PC-9 (cell line): ENCODE data around the gene CTSH. TPM values are rescaled to one million over a fixed set of nuclear protein-coding genes. Genes with fewer than 3 reads are reported as not detected.

Source experiments
- BruUV-seq: library from RNA; stranded (reverse); fragments of 400-500 nt; replicated peaks from 2 replicates; lab custom pipeline; 2021; lab: Mats Ljungman, UMichigan
- CTCF ChIA-PET: fragments of 300-600 bp; sonication (Branson Sonifier 250); formaldehyde crosslinking; loops from one replicate; lab custom pipeline; 2022; ENCODE audit warnings: antibody characterized with exemption; lab: Charles Lee
- POLR2A ChIA-PET: fragments of 300-600 bp; sonication (Branson Sonifier 250); formaldehyde crosslinking; loops from one replicate; lab custom pipeline; 2022; ENCODE audit warnings: antibody characterized with exemption; ENCODE audit not compliant: unreplicated experiment; lab: Charles Lee
- DNase-seq, 2 experiments: peaks; one replicate each; pipeline versions ENCODE4 v3.0.0 to v3.0.0-alpha.2; 2015 to 2022; ENCODE audit warnings: mixed read lengths in 1 of 2
- H2AFZ ChIP-seq: fragments of 200-600 bp; sonication (generic); 2 replicates; pipeline ENCODE4 v1.8.1; 2017; ENCODE audit warnings: antibody characterized with exemption
- H3F3A ChIP-seq: fragments of 200-600 bp; sonication (generic); 2 replicates; pipeline ENCODE4 v1.8.1; 2017; ENCODE audit warnings: antibody characterized with exemption, mild to moderate bottlenecking, low read depth; ENCODE audit not compliant: insufficient read depth
- H3K27ac ChIP-seq: fragments of 200-600 bp; sonication (generic); 2 replicates; pipeline ENCODE4 v1.6.1; 2016; ENCODE audit warnings: mixed run types
- H3K27me3 ChIP-seq: fragments of 200-600 bp; sonication (generic); 2 replicates; pipeline ENCODE4 v1.6.1; 2016; ENCODE audit warnings: low read depth, mixed run types; ENCODE audit not compliant: insufficient read depth
- H3K36me3 ChIP-seq: fragments of 200-600 bp; sonication (generic); 2 replicates; pipeline ENCODE4 v1.6.1; 2016; ENCODE audit warnings: low read depth, mixed run types
- H3K4me1 ChIP-seq: fragments of 200-600 bp; sonication (generic); replicated peaks from 2 replicates; pipeline ENCODE4 v1.6.1; 2016; ENCODE audit warnings: mixed run types; ENCODE audit not compliant: insufficient read depth
- H3K4me2 ChIP-seq: fragments of 200-600 bp; sonication (generic); 2 replicates; pipeline ENCODE4 v1.6.1; 2017; ENCODE audit warnings: mixed run types
- H3K4me3 ChIP-seq: fragments of 200-600 bp; sonication (generic); 2 replicates; pipeline ENCODE4 v1.6.1; 2016; ENCODE audit warnings: mixed run types
- H3K79me2 ChIP-seq: fragments of 200-600 bp; sonication (generic); 2 replicates; pipeline ENCODE4 v1.6.1; 2017; ENCODE audit warnings: low read depth, mixed run types
- H3K9me2 ChIP-seq: fragments of 200-600 bp; sonication (generic); 2 replicates; pipeline ENCODE4 v1.8.1; 2017; ENCODE audit warnings: mild to moderate bottlenecking; ENCODE audit not compliant: insufficient read depth
- H3K9me3 ChIP-seq: fragments of 200-600 bp; sonication (generic); 2 replicates; pipeline ENCODE4 v1.8.1; 2016; ENCODE audit warnings: low read depth; ENCODE audit not compliant: insufficient read depth
- H4K20me1 ChIP-seq: fragments of 200-600 bp; sonication (generic); 2 replicates; pipeline ENCODE4 v1.8.1; 2017; ENCODE audit not compliant: insufficient read depth
- CTCF ChIP-seq: fragments of 200-600 bp; sonication (generic); conservative IDR thresholded peaks from 2 replicates; pipeline ENCODE4 v1.6.1; 2017; ENCODE audit warnings: mixed run types, antibody characterized with exemption, mild to moderate bottlenecking, moderate library complexity
- EZH2 ChIP-seq: fragments of 200-600 bp; sonication (generic); IDR thresholded peaks from 2 replicates; pipeline ENCODE4 v1.8.0; 2017; ENCODE audit warnings: antibody characterized with exemption, low read depth
- intact Hi-C: fragments of 100-400 bp; cut with micrococcal nuclease; formaldehyde crosslinking; loops from one replicate; pipeline ENCODE4 v1.10.0; 2022; ENCODE audit not compliant: unreplicated experiment
- total RNA-seq: library from RNA; stranded (reverse); gene quantifications from 2 replicates; pipeline ENCODE4 v1.2.3, GENCODE V29; 2021

The CTSH gene
- total RNA-seq, 1 experiment from 2014 or later = 101 TPM

GRCh38 chr15:78977591-78978347, 32.9 kb upstream of the CTSH start:
- Histone ChIP-seq H3K79me2 (no peaks in the 10 kb centered on the region), H3K36me3 (no peaks in the 10 kb centered on the region), H3F3A (no peaks in the 10 kb centered on the region), H3K9me3 (no peaks in the 10 kb centered on the region), H4K20me1 (no peaks in the 10 kb centered on the region), H3K4me2 (no peak overlapping the region), H3K4me3 (no peak overlapping the region), H3K27me3 (no peaks in the 10 kb centered on the region), H3K9me2 (no peaks in the 10 kb centered on the region), H3K4me1 (peaks cover 5% of the 10 kb centered on the region), H2AFZ (no peak overlapping the region), H3K27ac (no peak overlapping the region)
- intact Hi-C loops = loop anchor here (5.0 kb wide), 1 partner anchor 65 kb away; no protein-coding TSS in a partner anchor
- POLR2A ChIA-PET = no interaction called here
- no TSS peak for BruUV-seq
- CTCF ChIA-PET = interaction anchor here (0.7 kb wide), 1 partner anchor 63 kb away, joined by 3 read pairs; no protein-coding TSS in a partner anchor
- DNase-seq = no peak
- TF ChIP-seq CTCF (no peak), EZH2 (no peak)

GRCh38 chr15:78977091-78977571, 32.3 kb upstream of the CTSH start:
- no peak for DNase-seq
- Histone ChIP-seq H3K36me3 (no peaks in the 10 kb centered on the region), H3K27ac (no peak overlapping the region), H3K4me2 (no peak overlapping the region), H2AFZ (no peak overlapping the region), H3K9me3 (no peaks in the 10 kb centered on the region), H3F3A (no peaks in the 10 kb centered on the region), H3K9me2 (no peaks in the 10 kb centered on the region), H3K4me3 (no peak overlapping the region), H4K20me1 (no peaks in the 10 kb centered on the region), H3K27me3 (no peaks in the 10 kb centered on the region), H3K79me2 (no peaks in the 10 kb centered on the region), H3K4me1 (peaks cover 5% of the 10 kb centered on the region)
- TF ChIP-seq EZH2 = no peak
- TF ChIP-seq CTCF = no peak
- intact Hi-C loops = loop anchor here (5.0 kb wide), 1 partner anchor 65 kb away; no protein-coding TSS in a partner anchor
- BruUV-seq = no TSS peak
- ChIA-PET CTCF (no interaction called here), POLR2A (interaction anchor here (0.5 kb wide), 1 partner anchor 60 kb away, joined by 14 read pairs; no protein-coding TSS in a partner anchor)

GRCh38 chr15:78976691-78977090, 31.8 kb upstream of the CTSH start:
- intact Hi-C loops = loop anchor here (5.0 kb wide), 1 partner anchor 64 kb away; no protein-coding TSS in a partner anchor
- Histone ChIP-seq H4K20me1 (no peaks in the 10 kb centered on the region), H2AFZ (no peak overlapping the region), H3K9me2 (no peaks in the 10 kb centered on the region), H3F3A (no peaks in the 10 kb centered on the region), H3K9me3 (no peaks in the 10 kb centered on the region), H3K4me1 (peaks cover 9% of the 10 kb centered on the region), H3K27ac (no peak overlapping the region), H3K79me2 (no peaks in the 10 kb centered on the region), H3K4me2 (no peak overlapping the region), H3K4me3 (no peak overlapping the region), H3K27me3 (no peaks in the 10 kb centered on the region), H3K36me3 (no peaks in the 10 kb centered on the region)
- ChIA-PET POLR2A (interaction anchor here (0.5 kb wide), 1 partner anchor 60 kb away, joined by 14 read pairs; no protein-coding TSS in a partner anchor), CTCF (no interaction called here)
- no peak for DNase-seq
- TF ChIP-seq EZH2 = no peak
- no peak for TF ChIP-seq CTCF
- no TSS peak for BruUV-seq
